CD14-positive monocyte (primary cell): Measurements from ENCODE around the gene SPATA17. TPM values are rescaled to one million over a fixed set of nuclear protein-coding genes. Genes with fewer than 3 reads are reported as not detected.
A peak's percentile ranks its signal among the peaks of the same experiment; 100 is the strongest.

Experiments
- DNase-seq, 3 donors: peaks; one replicate each; pipeline ENCODE4 v3.0.0-alpha.2; 2011 to 2022
- H2AFZ ChIP-seq: 2 replicates; pipeline ENCODE4 v1.6.0; 2012; ENCODE audit warnings: mild to moderate bottlenecking, low read depth, low read length, inconsistent platforms; ENCODE audit not compliant: insufficient read depth, poor library complexity, severe bottlenecking
- H3K27ac ChIP-seq, 2 donors: 1 replicate in 1 of 2; 2 replicates in 1 of 2; pipeline ENCODE4 v1.5.1; 2012 to 2013; ENCODE audit warnings: low read length in 2 of 2, control low read depth in 1 of 2, inconsistent platforms in 1 of 2, low read depth in 1 of 2, mild to moderate bottlenecking in 1 of 2
- H3K27me3 ChIP-seq, 2 donors: one replicate each; pipeline versions ENCODE4 v1.6.0 to v1.6.1; 2011 to 2013; ENCODE audit warnings: low read length in 2 of 2; ENCODE audit not compliant: control insufficient read depth in 2 of 2, insufficient read depth in 2 of 2
- H3K36me3 ChIP-seq, 2 donors: replicated peaks in 1 of 2; 1 replicate in 1 of 2; 2 replicates in 1 of 2; pipeline versions ENCODE4 v1.5.1 to v1.6.1; 2012 to 2013; ENCODE audit warnings: low read length in 2 of 2, control low read depth in 1 of 2, inconsistent platforms in 1 of 2, mild to moderate bottlenecking in 1 of 2; ENCODE audit not compliant: insufficient read depth in 2 of 2, control insufficient read depth in 1 of 2
- H3K4me1 ChIP-seq, 2 donors: 1 replicate in 1 of 2; 2 replicates in 1 of 2; pipeline versions ENCODE4 v1.5.1 to v1.6.1; 2012 to 2013; ENCODE audit warnings: low read length in 2 of 2, control low read depth in 1 of 2, inconsistent platforms in 1 of 2, mild to moderate bottlenecking in 1 of 2, moderate library complexity in 1 of 2; ENCODE audit not compliant: insufficient read depth in 2 of 2, control insufficient read depth in 1 of 2
- H3K4me2 ChIP-seq: replicated peaks from 2 replicates; pipeline ENCODE3; 2012; ENCODE audit warnings: low read length, moderate library complexity, mild to moderate bottlenecking; ENCODE audit not compliant: poor library complexity, severe bottlenecking; ENCODE audit errors: extremely low read depth
- H3K4me3 ChIP-seq, 3 experiments: fragments of 200-600 bp in 1 of 3; sonication (generic) in 1 of 3; replicated peaks in 1 of 3; 1 replicate in 2 of 3; 2 replicates in 1 of 3; pipeline ENCODE4 v1.5.1; 2011 to 2013; ENCODE audit warnings: low read length in 3 of 3, mild to moderate bottlenecking in 3 of 3, control low read depth in 2 of 3, low read depth in 2 of 3, inconsistent platforms in 1 of 3, moderate library complexity in 1 of 3
- H3K79me2 ChIP-seq: 2 replicates; pipeline ENCODE4 v1.6.0; 2012; ENCODE audit warnings: mild to moderate bottlenecking, control low read depth, inconsistent platforms, low read length, moderate library complexity; ENCODE audit not compliant: insufficient read depth
- H3K9ac ChIP-seq: 2 replicates; pipeline ENCODE4 v1.6.0; 2017; ENCODE audit warnings: low read length, mild to moderate bottlenecking; ENCODE audit not compliant: insufficient read depth, poor library complexity, severe bottlenecking
- H3K9me3 ChIP-seq, 2 donors: replicated peaks in 1 of 2; 1 replicate in 1 of 2; 2 replicates in 1 of 2; pipeline versions ENCODE4 v1.5.1 to v1.6.1; 2012 to 2013; ENCODE audit warnings: low read length in 2 of 2, control low read depth in 1 of 2; ENCODE audit not compliant: control insufficient read depth in 1 of 2, insufficient read depth in 1 of 2
- H4K20me1 ChIP-seq: 2 replicates; pipeline ENCODE4 v1.6.0; 2012; ENCODE audit warnings: mild to moderate bottlenecking, low read length, control low read depth, moderate library complexity; ENCODE audit not compliant: insufficient read depth
- H3K27ac Mint-ChIP-seq, 7 donors: one replicate each; pipeline ENCODE4 v1.8.0; 2020; ENCODE audit warnings: mild to moderate bottlenecking in 7 of 7, mixed read lengths in 7 of 7, moderate library complexity in 6 of 7, inconsistent platforms in 2 of 7
- H3K27me3 Mint-ChIP-seq, 3 donors: one replicate each; pipeline ENCODE4 v1.8.0; 2021 to 2022; ENCODE audit warnings: low read depth in 3 of 3, mild to moderate bottlenecking in 3 of 3, mixed read lengths in 3 of 3, moderate library complexity in 3 of 3, inconsistent platforms in 1 of 3
- H3K36me3 Mint-ChIP-seq, 2 donors: one replicate each; pipeline ENCODE4 v1.8.0; 2020; ENCODE audit warnings: mixed read lengths in 2 of 2, inconsistent platforms in 1 of 2, mild to moderate bottlenecking in 1 of 2
- H3K4me1 Mint-ChIP-seq: one replicate; pipeline ENCODE4 v1.8.0; 2020; ENCODE audit warnings: mild to moderate bottlenecking, mixed read lengths
- H3K4me3 Mint-ChIP-seq, 2 donors: one replicate each; pipeline ENCODE4 v1.8.0; 2020; ENCODE audit warnings: mild to moderate bottlenecking in 2 of 2, mixed read lengths in 2 of 2, moderate library complexity in 1 of 2
- H3K9me3 Mint-ChIP-seq, 7 donors: one replicate each; pipeline ENCODE4 v1.8.0; 2020 to 2022; ENCODE audit warnings: mixed read lengths in 7 of 7, mild to moderate bottlenecking in 6 of 7, moderate library complexity in 6 of 7, inconsistent platforms in 2 of 7
- WGBS: methylation state at CpG from one replicate; pipeline ENCODE4 v1.1.5; 2013; ENCODE audit warnings: missing lambda C conversion rate; ENCODE audit not compliant: insufficient coverage; 5-methylcytosine and 5-hydroxymethylcytosine counted together
- intact Hi-C, 2 donors: fragments of 100-400 bp; cut with micrococcal nuclease; formaldehyde crosslinking; loops; one replicate each; pipeline versions ENCODE4 v1.15.0 to v1.15.1; 2023
- polyA plus RNA-seq, 3 donors: library from polyadenylated mRNA; depleted of rRNA in 1 of 3; unstranded in 2 of 3; stranded (reverse) in 1 of 3; fragments of 300-500 nt in 2 of 3; fragments of >200 nt in 1 of 3; fragmentation: Illumina TruSeq in 2 of 3; gene quantifications; 1 replicate in 2 of 3; 2 replicates in 1 of 3; pipeline ENCODE4 v1.2.3, GENCODE V29; 2012 to 2021
- TF ChIP-seq, protein P1 (sequence below): fragments of 200-600 bp; IDR thresholded peaks from one replicate; pipeline ENCODE4 v1.8.0; 2022; ENCODE audit warnings: antibody characterized with exemption, mild to moderate bottlenecking

Gene SPATA17
- polyA plus RNA-seq, 3 donors, result 0.28 TPM; not detected in 2

DNA sequence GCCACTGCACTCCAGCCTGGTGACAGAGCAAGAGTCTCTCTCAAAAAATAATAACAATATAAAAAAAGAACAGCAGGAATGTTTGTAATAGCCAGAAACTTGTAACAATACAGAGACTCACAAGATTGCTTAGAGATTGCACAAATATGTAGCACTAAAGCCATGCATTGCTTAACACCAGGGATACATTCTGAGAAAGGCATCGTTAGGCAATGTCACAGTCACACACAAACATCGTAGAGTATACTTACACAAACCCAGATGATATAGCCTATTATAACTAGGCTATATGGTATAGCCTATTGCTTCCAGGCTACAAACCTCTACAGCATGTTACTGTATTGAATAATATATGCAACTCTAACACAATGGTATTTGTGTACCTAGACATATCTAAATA, 45.6 kb upstream of the SPATA17 start:
- no peak overlapping the region for H3K4me3 Mint-ChIP-seq
- no peaks in the 10 kb centered on the region for H3K9me3 Mint-ChIP-seq
- peaks cover 0 to 3% (median 0%) of the 10 kb centered on the region in 3 donors for H3K27me3 Mint-ChIP-seq
- intact Hi-C loops, result no loop called here
- H2AFZ ChIP-seq, result no peak overlapping the region
- no peak overlapping the region for H3K27ac ChIP-seq
- no peak overlapping the region for H3K4me3 ChIP-seq
- peaks cover 0 to 6% of the 10 kb centered on the region in 2 donors for H3K36me3 ChIP-seq
- no peaks in the 10 kb centered on the region for H3K79me2 ChIP-seq
- TF ChIP-seq, protein P1, sequence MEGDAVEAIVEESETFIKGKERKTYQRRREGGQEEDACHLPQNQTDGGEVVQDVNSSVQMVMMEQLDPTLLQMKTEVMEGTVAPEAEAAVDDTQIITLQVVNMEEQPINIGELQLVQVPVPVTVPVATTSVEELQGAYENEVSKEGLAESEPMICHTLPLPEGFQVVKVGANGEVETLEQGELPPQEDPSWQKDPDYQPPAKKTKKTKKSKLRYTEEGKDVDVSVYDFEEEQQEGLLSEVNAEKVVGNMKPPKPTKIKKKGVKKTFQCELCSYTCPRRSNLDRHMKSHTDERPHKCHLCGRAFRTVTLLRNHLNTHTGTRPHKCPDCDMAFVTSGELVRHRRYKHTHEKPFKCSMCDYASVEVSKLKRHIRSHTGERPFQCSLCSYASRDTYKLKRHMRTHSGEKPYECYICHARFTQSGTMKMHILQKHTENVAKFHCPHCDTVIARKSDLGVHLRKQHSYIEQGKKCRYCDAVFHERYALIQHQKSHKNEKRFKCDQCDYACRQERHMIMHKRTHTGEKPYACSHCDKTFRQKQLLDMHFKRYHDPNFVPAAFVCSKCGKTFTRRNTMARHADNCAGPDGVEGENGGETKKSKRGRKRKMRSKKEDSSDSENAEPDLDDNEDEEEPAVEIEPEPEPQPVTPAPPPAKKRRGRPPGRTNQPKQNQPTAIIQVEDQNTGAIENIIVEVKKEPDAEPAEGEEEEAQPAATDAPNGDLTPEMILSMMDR, result no peak
- no CpG with 5 or more reads among the region's 2 CpGs for WGBS
- H3K9me3 ChIP-seq, result no peaks in the 10 kb centered on the region
- no peak for DNase-seq
- no peak overlapping the region for H3K4me2 ChIP-seq
- H3K4me1 Mint-ChIP-seq, result no peaks in the 10 kb centered on the region
- no peak overlapping the region for H3K9ac ChIP-seq
- no peaks in the 10 kb centered on the region for H4K20me1 ChIP-seq
- H3K4me1 ChIP-seq, result no peaks in the 10 kb centered on the region
- peak overlapping the region in 1 of 7 donors; percentile 71 for H3K27ac Mint-ChIP-seq
- peaks cover 6 to 18% of the 10 kb centered on the region in 2 donors for H3K36me3 Mint-ChIP-seq
- H3K27me3 ChIP-seq, result no peaks in the 10 kb centered on the region

GRCh38 chr1:217586586-217586985, 44.6 kb upstream of the SPATA17 start:
- H3K4me3 ChIP-seq, result no peak overlapping the region
- Mint-ChIP-seq H3K4me3 (no peak overlapping the region), H3K27ac (no peak overlapping the region), H3K27me3 (peaks cover 0 to 3% (median 0%) of the 10 kb centered on the region in 3 donors), H3K36me3 (peaks cover 6 to 18% of the 10 kb centered on the region in 2 donors), H3K4me1 (no peaks in the 10 kb centered on the region), H3K9me3 (no peaks in the 10 kb centered on the region)
- H3K9ac ChIP-seq, result no peak overlapping the region
- no peak overlapping the region for H3K4me2 ChIP-seq
- intact Hi-C loops, result no loop called here
- TF ChIP-seq, protein P1, result no peak
- no peak for DNase-seq
- H3K36me3 ChIP-seq, result peaks cover 0 to 6% of the 10 kb centered on the region in 2 donors
- H3K9me3 ChIP-seq, result no peaks in the 10 kb centered on the region
- no peaks in the 10 kb centered on the region for H3K4me1 ChIP-seq
- no peak overlapping the region for H2AFZ ChIP-seq
- no peaks in the 10 kb centered on the region for H3K79me2 ChIP-seq
- H3K27ac ChIP-seq, result no peak overlapping the region
- H3K27me3 ChIP-seq, result no peaks in the 10 kb centered on the region
- WGBS, result no CpG with 5 or more reads among the region's 4 CpGs
- no peaks in the 10 kb centered on the region for H4K20me1 ChIP-seq
